Chondrocyte (in vitro differentiated cells): ENCODE results near the gene AGBL3. TPM values are rescaled to one million over a fixed set of nuclear protein-coding genes. Genes with fewer than 3 reads are reported as not detected.
"Not testable (repeated sequence)": the region's sequence is repeated elsewhere in the genome, so short reads cannot be mapped to it uniquely, and the experiment has no call there.

Experiments
- DNase-seq: peaks from one replicate; pipeline ENCODE4 v3.0.0; 2021; ENCODE audit warnings: mixed read lengths, low spot score
- H3K27ac Mint-ChIP-seq: one replicate; pipeline ENCODE4 v1.8.0; 2021; ENCODE audit warnings: mild to moderate bottlenecking, moderate library complexity, mixed read lengths; ENCODE audit not compliant: unreplicated experiment
- H3K27me3 Mint-ChIP-seq: 2 replicates; pipeline ENCODE4 v1.8.0; 2021; ENCODE audit warnings: low read depth, mixed read lengths
- H3K36me3 Mint-ChIP-seq: 2 replicates; pipeline ENCODE4 v1.8.0; 2021; ENCODE audit warnings: low read depth, mixed read lengths
- H3K4me1 Mint-ChIP-seq: 2 replicates; pipeline ENCODE4 v1.8.0; 2021; ENCODE audit warnings: low read depth, mild to moderate bottlenecking, mixed read lengths
- H3K4me3 Mint-ChIP-seq: one replicate; pipeline ENCODE4 v1.8.0; 2021; ENCODE audit warnings: mild to moderate bottlenecking, moderate library complexity, mixed read lengths; ENCODE audit not compliant: unreplicated experiment
- H3K9me3 Mint-ChIP-seq: 2 replicates; pipeline ENCODE4 v1.8.0; 2021; ENCODE audit warnings: low read depth, mixed read lengths
- total RNA-seq: library from RNA; stranded (reverse); gene quantifications from 3 replicates; pipeline ENCODE4 v1.2.1, GENCODE V29; 2021
- TF ChIP-seq, protein P1 (sequence below): fragments of 200-600 bp; sonication (generic); IDR thresholded peaks from 2 replicates; pipeline ENCODE4 v1.5.0; 2021; ENCODE audit warnings: antibody characterized with exemption, mild to moderate bottlenecking, moderate library complexity

Gene AGBL3
- total RNA-seq, 1 donor from 2014 or later, result 0.30 TPM

- H3K27ac Mint-ChIP-seq, result peak overlapping the region; percentile 79
- H3K4me3 Mint-ChIP-seq, result no peak overlapping the region
- H3K36me3 Mint-ChIP-seq, result peaks cover 77% of the 10 kb centered on the region
- no peak for DNase-seq
- TF ChIP-seq, protein P1, sequence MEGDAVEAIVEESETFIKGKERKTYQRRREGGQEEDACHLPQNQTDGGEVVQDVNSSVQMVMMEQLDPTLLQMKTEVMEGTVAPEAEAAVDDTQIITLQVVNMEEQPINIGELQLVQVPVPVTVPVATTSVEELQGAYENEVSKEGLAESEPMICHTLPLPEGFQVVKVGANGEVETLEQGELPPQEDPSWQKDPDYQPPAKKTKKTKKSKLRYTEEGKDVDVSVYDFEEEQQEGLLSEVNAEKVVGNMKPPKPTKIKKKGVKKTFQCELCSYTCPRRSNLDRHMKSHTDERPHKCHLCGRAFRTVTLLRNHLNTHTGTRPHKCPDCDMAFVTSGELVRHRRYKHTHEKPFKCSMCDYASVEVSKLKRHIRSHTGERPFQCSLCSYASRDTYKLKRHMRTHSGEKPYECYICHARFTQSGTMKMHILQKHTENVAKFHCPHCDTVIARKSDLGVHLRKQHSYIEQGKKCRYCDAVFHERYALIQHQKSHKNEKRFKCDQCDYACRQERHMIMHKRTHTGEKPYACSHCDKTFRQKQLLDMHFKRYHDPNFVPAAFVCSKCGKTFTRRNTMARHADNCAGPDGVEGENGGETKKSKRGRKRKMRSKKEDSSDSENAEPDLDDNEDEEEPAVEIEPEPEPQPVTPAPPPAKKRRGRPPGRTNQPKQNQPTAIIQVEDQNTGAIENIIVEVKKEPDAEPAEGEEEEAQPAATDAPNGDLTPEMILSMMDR, result no peak
- H3K4me1 Mint-ChIP-seq, result peaks cover 47% of the 10 kb centered on the region
- H3K27me3 Mint-ChIP-seq, result no peaks in the 10 kb centered on the region
- no peaks in the 10 kb centered on the region for H3K9me3 Mint-ChIP-seq
These were observed 23.3 kb upstream of the AGBL3 start for GRCh38 chr7:134963036-134963435.

DNA sequence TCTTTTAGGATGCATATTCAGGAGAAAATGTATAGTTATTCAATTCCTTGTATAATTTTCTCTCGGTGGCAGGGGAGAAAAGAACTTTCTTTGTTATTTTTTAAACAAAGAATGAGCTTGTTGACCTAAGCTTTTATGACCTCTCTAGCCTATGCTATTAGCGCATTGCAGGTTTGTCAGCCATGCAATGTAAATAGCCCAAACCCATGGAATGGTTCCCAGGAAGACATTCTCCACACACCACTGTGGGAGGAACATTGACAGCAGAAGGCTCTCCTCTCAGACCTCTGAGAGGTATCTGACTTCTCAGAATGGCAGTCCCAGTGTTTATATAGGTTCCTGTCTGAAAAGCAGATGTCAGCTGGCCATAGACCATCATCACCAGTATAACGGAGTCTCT is 19.6 kb upstream of the AGBL3 start:
- no peaks in the 10 kb centered on the region for H3K9me3 Mint-ChIP-seq
- peaks cover 74% of the 10 kb centered on the region for H3K36me3 Mint-ChIP-seq
- H3K4me1 Mint-ChIP-seq, result peaks cover 40% of the 10 kb centered on the region
- TF ChIP-seq, protein P1, result no peak
- H3K4me3 Mint-ChIP-seq, result no peak overlapping the region
- peak overlapping the region; percentile 88 for H3K27ac Mint-ChIP-seq
- H3K27me3 Mint-ChIP-seq, result no peaks in the 10 kb centered on the region
- no peak for DNase-seq

GRCh38 chr7:134968110-134968509 is 18.2 kb upstream of the AGBL3 start:
- Mint-ChIP-seq H3K27me3 (no peaks in the 10 kb centered on the region), H3K4me3 (no peak overlapping the region), H3K9me3 (no peaks in the 10 kb centered on the region), H3K4me1 (peaks cover 29% of the 10 kb centered on the region), H3K27ac (peak overlapping the region; percentile 88), H3K36me3 (peaks cover 71% of the 10 kb centered on the region)
- no peak for DNase-seq
- TF ChIP-seq, protein P1, result no peak

DNA sequence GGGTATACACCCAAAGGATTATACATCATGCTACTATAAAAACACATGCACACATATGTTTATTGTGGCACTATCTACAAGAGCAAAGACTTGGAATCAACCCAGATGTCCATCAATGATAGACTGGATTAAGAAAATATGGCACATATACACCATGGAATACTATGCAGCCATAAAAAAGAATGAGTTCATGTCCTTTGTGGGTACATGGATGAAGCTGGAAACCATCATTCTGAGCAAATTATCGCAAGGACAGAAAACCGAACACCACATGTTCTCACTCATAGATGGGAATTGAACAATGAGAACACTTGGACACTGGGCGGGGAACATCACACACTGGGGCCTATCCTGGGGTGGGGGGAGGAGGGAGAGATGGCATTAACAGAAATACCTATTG is 4.7 kb upstream of the AGBL3 start:
- H3K4me3 Mint-ChIP-seq, H3K27ac Mint-ChIP-seq, H3K27me3 Mint-ChIP-seq, H3K4me1 Mint-ChIP-seq, DNase-seq: not testable (repeated sequence)
- peaks cover 62% of the 10 kb centered on the region for H3K9me3 Mint-ChIP-seq
- peaks cover 13% of the 10 kb centered on the region for H3K36me3 Mint-ChIP-seq

DNA sequence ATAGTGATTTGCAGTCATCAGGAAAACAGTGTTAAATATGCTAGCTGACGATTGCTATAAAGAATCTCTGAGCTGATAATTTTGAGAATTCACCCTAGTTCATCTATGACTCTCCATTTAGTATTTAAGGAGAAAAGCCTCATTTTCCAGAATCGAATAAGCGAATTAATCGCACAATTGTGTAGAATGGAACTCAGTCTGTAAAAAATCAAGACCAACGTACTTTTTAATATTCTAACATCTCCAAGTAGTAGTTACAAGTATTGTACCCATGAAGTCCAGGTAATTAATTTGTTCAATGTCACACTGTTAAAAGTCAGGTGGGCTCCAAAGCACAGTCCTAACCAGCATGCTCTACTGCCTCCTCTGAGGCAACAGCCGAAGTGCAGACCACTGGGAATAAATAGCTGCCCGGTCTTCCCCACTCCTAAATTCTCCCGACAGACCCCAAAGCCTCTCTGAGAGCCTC is 380 bp upstream of the AGBL3 start:
- no peak for DNase-seq
- Mint-ChIP-seq H3K36me3 (peaks cover 4% of the 10 kb centered on the region), H3K27ac (peak overlapping the region; percentile 87), H3K9me3 (peaks cover 27% of the 10 kb centered on the region), H3K4me1 (peaks cover 23% of the 10 kb centered on the region), H3K27me3 (no peaks in the 10 kb centered on the region), H3K4me3 (peak overlapping the region; percentile 95)
- TF ChIP-seq, protein P1, result no peak

GRCh38 chr7:134988161-134988560 is 1.9 kb downstream of the AGBL3 start:
- DNase-seq, result no peak
- peaks cover 2% of the 10 kb centered on the region for H3K36me3 Mint-ChIP-seq
- H3K4me1 Mint-ChIP-seq, result peaks cover 43% of the 10 kb centered on the region
- no peak overlapping the region for H3K27ac Mint-ChIP-seq
- TF ChIP-seq, protein P1, result no peak
- H3K4me3 Mint-ChIP-seq, result no peak overlapping the region
- peaks cover 6% of the 10 kb centered on the region for H3K9me3 Mint-ChIP-seq
- no peaks in the 10 kb centered on the region for H3K27me3 Mint-ChIP-seq
